NCI-H446 (cell line): ENCODE measurements around the gene TGFBR3L.
A peak's percentile ranks its signal among the peaks of the same experiment; 100 is the strongest.
"Not testable (repeated sequence)": the region's sequence is repeated elsewhere in the genome, so short reads cannot be mapped to it uniquely, and the experiment has no call there.

Experiments
- DNase-seq, 2 experiments: peaks; one replicate each; lab custom pipeline; 2025; lab: John Stamatoyannopoulos, UW

TGFBR3L gene

DNA sequence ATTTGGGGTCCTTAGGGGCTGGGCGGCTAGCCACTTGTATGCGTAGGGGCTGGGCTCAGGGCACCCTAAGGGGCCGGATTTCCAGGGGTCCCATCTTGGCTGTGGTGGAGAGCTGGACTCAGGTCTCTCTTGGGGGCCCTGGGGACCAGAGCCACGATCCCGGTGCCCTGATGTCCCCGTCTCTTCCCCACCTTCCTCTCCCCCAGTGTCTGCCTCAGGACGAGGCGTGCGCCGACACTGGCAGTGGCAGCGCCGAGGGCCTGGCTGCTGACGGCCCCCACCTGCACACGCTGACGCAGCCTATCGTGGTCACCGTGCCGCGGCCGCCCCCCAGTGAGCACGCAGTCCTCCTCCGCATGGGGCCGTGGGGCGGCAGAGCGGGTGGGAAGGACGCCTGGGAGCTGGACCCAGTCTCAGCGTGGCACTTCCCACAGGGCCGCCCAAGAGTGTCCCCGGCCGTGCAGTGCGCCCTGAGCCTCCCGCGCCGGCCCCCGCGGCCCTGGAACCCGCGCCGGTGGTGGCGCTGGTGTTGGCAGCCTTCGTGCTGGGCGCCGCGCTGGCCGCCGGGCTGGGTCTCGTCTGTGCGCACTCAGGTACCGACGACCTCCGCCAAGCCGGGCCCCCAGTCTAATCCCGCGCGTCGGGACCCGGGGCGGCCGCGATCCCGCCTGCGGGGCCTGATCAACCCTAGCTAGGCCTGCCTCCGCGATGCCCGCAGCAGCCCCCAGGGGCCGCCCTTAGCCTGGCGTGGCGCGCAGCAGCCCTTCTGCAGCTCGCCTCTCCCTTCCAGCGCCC lies 2.8 kb downstream of the TGFBR3L start:
- no peak for DNase-seq

DNA sequence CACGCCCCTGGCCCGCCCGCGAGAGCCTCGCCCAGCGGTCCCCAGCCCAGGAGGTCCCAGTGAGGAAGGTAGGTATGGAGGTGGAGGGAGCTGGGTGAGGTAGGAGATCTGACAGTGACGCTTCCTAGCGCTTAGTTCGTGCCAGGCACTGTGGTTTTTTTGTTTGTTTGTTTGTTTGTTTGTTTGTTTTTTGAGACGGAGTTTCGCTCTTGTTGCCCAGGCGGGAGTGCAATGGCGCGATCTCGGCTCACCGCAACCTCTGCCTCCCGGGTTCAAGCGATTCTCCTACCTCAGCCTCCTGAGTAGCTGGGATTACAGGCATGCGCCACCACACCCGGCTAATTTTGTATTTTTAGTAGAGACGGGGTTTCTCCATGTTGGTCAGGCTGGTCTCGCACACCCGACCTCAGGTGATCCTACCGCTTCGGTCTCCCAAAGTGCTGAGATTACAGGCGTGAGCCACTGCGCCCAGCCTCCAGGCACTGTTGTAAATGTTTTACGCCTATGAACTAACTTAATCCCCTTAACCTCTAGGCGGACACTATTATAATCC lies 3.5 kb downstream of the TGFBR3L start:
- not testable (repeated sequence) for DNase-seq

DNA sequence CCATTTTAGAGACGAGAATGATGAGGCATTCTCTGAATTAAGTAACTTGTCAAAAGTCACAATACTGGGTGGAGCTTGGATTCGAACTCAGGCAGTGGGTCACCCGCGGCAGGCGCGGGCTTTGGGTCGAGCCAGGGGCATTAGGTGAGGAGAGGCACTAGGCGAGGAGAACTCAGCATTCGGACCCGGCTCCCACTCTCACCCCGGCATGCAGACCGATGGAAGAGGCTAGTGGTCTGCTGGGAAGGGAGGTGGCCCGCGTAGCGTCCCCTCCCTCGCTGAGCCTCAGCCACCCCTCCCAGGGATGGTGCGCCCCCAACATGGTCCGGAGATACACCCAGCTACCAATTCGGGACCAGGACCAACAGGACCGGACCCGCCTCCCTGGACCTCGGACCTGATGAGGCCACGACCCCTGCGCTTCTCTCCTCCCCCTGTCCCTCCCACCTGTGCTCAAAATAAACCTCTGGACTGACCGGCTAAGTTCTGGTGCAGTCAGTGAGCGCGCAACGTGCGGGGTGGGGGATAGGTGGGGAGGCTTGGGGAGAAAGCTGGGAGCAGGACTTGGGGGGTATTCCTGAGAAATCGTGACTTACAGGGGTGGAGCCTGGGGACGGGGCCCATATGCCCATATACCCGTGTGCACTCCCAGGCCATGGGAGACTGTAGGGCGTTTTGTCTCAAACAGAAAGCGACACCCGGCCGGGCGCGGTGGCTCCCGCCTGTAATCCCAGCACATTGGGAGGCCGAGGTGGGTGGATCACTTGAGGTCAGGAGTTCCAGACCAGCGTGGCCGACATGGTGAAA lies 4.2 kb downstream of the TGFBR3L start:
- DNase-seq: no peak

DNA sequence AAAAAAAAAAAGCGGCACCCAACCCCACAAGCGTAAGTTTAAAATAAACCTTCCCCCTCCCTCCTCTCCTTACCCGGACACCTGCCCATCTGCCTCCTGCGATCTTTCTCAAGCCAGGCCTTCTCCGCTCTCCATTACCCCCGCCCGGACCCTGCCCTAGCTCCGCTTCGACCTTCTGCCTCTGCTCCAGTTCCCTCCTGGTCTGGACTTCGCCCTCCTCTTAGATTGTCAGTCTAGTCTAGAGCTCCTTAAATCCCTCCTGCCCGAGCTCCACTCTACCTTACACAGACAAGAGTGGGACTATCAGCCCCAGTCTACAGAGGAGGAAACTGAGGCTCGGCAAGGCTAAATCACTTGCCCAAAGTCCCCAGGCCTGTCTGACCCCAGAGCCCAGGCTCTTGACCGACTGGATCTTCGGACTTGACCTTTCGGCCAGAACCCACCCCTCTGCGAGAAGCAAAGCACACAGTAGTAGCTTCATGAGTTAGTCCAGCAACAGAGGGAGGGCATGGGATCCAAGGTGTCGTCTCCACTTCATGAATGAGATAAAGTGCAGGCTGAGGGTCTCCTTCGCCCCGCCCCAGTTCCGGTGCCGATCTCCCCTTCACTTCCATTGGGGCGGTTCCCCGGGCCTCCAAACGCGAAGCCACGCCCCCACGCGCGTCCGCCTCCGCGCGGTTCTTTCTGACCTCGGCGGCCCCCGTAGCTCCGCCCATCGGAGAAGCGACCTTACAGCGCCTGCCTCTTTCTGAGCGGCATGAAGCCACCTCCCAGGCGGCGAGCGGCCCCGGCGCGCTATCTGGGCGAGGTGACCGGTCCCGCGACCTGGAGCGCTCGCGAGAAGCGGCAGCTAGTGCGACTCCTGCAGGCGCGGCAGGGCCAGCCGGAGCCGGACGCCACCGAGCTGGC lies 5.2 kb downstream of the TGFBR3L start, which contains the start of gene SNAPC2:
Gene SNAPC2, plus strand, starts transcription at position 729 of the 909 bp plus-strand sequence. Its CDS starts 29 bp downstream, at position 758.
- peak; percentile 94 to 98 for DNase-seq

DNA sequence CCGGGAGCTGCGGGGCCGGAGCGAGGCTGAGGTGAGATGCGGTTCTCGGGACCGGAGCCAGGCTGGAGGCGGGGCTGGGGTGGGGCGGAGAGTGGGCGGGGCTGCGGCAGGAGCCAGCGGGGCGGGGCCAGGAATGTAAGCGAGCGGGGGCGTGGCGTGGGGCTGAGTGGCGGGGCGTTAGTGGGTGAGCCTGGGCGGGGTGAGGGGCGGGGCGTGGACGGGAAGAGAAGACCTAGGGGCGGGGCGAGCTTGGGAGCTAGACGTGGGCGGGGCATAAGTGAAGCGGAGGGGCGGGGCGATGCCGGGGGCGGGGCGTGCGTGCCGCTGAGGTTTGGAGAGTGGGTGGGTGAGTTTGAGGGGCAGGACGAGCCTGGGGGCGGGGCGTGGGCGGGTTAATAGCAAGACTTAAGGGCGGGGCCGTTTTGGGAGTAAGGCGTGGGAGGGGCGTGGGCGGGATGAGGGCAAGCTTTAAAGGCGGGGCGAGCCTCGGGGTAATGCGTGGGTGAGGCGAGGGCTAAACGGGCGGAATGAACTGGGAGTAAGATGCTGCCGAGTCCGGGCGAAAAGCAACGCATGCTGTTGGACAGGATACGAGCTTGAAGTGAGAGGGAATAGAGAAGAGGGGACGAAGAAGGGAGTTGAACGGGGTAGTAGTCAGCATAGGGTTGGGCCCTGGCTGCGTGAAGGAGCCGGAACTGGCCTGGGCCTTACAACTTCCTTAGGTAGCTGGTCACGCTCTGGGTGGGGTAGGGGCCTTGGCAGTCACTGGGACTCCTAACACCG lies 6.1 kb downstream of the TGFBR3L start:
- peak; percentile 96 to 99 for DNase-seq

DNA sequence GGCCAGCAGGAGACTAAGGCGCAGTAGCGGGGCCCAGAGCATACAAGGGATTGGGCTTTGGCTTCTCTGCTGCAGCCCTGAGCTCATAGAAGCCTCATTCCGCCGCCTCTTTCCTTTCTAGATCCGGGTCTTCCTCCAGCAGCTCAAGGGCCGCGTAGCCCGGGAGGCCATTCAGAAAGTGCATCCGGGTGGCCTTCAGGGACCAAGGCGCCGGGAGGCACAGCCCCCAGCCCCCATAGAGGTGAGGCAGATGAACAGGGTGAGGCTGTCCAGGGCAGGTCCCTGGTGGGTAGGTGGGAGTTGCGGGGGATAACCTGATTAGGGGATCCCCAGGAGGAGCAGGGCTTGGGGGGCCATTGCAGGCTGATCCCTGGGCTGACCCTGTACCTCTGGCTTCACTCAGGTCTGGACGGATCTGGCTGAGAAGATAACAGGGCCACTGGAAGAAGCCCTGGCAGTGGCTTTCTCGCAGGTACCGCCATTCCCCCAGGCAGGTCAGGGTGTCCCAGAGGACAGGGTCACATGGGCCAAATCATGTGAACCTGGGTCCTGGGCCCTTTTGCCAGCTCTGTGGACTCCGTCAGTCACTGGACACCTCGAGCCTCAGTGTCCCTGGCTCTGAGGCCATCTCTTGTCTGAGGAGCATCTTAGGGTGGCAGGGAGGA lies 6.8 kb downstream of the TGFBR3L start:
- DNase-seq: no peak

DNA sequence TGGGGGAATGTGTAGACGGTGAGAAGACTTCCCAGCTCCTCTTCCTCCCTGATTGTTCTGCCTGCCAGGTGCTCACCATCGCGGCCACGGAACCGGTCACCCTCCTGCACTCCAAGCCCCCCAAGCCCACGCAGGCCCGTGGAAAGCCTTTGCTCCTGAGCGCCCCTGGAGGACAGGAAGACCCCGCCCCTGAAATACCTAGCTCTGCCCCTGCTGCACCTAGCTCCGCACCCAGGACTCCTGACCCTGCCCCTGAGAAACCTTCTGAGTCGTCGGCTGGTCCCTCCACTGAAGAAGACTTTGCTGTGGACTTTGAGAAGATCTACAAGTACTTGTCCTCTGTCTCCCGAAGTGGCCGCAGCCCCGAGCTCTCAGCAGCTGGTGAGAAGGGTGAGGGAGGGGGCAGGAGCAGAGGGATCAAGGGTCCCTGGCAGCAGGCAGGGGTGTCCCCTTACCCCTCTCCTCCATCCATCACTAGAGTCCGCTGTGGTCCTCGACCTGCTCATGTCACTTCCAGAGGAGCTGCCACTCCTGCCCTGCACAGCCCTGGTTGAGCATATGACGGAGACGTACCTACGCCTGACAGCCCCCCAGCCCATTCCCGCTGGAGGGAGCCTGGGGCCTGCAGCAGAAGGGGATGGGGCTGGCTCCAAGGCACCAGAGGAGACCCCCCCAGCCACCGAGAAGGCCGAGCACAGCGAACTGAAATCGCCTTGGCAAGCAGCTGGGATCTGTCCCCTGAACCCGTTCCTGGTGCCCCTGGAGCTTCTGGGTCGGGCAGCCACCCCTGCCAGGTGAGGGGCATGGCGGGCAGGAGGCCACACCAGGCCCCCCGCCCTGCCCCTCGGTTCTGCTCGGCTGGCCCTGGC lies 7.6 kb downstream of the TGFBR3L start:
- DNase-seq: no peak

DNA sequence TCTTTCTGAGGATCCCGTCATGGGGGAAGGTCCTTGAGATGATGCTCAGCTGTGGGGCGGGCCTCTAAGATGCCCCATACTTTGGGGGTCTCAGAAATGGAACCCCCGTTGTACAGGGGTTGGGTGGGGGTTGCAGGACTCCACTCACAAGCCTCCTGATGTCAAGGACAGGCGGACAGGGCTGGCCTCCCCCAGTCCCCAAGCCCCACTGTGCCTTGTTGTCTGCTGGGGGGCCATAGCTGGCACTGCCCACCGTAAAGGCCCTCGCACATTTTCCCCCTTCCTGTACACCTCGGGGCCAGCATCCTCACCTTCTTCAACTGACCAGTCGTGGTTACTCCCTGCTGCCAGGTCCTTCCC lies 8.2 kb downstream of the TGFBR3L start:
- no peak for DNase-seq

DNA sequence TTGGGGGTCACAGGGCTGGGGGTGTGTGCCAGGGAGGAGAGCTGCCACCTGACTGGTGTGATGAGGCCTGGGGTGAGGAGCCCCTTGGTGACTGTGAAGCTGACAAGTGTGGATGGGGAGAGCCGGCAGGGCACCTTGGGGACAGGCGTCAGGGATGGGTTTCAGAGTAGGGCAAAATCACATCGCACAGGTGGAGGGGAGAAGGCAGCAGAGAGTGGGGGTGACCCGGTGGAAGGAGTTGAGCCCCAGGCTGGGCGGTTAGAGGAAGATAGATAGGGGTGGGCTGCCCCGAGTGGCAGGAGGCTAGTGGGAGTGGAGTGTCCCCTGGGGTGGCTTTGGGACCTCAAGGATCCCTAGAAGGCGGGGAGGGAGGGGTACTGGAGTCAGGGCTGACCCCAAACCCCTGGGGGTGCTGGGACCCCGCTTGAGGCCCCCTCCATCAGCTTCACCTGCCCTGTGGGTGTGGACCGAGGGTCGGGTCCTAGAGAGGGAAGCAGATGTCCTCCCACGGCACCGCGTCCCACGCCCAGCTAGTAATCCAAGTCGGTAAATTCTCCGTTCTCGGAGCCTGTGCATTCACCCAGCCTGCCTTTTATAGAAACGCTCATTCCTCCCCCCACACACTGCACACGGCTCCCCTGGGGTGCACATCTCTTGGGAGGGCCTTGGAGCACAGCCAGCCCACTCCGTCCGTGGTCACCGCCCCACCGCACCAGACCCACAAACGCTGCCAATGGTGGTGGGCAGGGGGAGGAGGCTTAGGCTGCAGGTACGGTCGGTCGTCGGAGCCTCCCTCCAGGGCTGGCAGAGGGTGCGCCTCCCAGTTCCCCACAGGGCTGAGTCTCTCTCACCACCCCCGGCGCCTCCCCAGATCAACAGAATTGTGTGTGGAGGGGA lies 8.9 kb downstream of the TGFBR3L start:
- DNase-seq: no peak

DNA sequence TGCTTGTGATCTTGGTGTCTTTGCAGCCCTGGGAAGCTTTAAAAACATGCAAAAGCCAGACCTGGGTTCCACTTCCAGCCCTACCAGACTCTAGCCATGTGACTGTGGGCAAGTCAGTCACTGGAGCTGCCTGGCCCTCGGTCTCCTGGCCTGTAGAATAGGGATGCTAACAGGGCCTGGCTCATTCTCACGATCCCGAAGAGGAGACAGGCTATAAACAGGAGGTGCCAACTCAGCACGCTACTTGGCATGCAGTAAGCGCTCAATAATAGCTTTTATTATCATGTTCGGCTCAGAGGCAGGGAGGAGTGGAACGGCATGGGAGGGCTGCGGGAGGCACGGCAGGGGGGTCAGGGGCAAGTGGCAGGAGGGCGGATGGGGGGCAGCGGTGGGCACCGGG lies 9.6 kb downstream of the TGFBR3L start:
- no peak for DNase-seq

DNA sequence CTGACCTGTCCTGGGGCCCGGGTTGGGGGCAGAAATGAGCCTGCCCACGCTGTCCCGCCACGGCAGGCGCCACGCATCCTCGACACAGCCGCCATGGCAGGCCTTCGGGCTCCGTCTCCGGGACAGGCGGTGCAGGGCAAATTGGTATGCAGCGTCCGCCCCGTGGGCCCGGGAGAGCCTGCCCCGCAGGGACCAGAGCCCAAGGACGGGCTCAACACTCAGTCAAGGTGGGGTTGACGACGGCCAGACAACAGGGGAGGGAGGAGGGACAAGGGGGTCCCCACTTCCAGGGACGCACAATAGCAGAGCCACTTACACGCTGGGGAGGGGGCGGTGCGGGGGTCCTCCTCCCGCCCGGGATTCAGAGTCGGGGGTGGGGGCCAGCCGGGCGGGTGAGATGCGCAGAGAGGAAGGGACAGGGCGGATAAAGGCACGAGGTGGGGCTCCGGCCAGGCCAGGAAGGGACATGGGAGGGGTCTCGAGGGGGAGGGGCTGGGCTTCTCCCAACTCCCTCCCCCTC lies 10.1 kb downstream of the TGFBR3L start:
- no peak for DNase-seq

DNA sequence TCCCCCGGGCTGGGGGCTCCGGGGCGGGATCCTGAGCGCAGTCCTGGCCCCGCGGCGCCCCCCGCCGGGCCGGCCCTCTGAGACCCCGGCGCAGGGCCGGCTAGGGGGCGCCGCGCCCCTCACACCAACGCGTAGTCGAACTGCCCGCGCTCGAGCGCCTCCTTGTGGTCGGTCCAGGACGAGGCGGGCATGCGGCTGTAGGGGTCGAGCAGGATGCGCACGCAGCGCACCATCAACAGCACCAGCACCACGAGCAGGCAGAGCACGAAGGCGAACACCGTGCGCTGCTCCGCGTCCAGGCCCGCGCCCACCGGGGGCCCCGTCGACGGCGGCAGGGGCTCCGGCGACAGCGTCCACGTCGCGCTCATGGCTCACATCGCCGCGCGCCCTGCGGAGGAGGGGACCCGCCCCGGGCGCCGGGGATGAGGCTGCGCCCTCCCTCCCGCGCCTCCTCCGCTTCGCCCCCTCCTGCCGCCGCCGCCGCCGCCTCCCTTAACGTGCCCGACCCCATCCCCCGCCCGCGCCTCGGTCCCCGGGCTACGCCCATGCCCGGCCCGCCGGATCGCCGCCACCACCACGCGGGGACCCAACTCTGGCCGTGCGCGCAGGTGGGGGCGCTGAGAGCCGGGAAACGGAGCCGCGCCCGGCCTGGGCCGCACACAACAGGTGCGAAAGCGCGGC lies 10.7 kb downstream of the TGFBR3L start:
- peak; percentile 81 to 90 for DNase-seq

DNA sequence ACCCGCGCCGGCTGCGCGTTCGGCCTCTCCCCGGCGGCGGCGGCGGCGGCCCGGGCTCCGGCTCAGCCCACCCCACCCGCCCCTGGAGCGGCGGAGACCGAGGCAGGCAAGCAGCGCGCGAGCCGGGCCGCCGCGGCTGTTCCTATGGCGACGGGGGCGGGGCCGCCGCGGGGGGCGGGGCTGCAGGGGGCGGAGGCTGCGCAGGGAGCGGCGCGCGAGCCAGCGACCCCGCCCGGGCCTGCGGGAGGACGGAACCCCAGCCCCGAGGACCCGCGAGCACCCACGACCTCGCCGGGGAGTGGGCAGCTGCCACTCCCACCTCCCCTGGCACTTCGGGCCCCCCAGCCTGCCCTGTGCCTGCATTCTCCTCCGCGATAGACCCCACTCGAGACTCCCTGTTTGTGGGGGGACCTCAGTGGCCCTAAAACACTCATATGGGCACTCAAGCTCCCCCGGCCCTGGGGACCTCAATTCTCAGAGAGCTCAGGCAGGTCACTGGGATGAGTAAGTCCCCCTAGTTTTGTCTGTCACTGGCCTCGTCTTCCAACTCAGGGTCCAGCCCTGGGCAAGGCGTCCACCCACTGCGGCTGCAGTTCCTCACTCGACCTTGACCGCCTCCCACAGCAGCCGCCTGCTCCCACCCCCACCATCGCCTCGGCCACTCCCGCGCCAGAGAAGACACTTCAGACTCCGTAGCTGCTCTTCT lies 11.5 kb downstream of the TGFBR3L start, which contains the start of gene CTXN1:
Gene CTXN1, minus strand, starts transcription at position 115 of the 706 bp plus-strand sequence. CDS start 597 bp downstream, outside the sequence.
- DNase-seq: peak in 1 of 2 experiments; percentile 82

DNA sequence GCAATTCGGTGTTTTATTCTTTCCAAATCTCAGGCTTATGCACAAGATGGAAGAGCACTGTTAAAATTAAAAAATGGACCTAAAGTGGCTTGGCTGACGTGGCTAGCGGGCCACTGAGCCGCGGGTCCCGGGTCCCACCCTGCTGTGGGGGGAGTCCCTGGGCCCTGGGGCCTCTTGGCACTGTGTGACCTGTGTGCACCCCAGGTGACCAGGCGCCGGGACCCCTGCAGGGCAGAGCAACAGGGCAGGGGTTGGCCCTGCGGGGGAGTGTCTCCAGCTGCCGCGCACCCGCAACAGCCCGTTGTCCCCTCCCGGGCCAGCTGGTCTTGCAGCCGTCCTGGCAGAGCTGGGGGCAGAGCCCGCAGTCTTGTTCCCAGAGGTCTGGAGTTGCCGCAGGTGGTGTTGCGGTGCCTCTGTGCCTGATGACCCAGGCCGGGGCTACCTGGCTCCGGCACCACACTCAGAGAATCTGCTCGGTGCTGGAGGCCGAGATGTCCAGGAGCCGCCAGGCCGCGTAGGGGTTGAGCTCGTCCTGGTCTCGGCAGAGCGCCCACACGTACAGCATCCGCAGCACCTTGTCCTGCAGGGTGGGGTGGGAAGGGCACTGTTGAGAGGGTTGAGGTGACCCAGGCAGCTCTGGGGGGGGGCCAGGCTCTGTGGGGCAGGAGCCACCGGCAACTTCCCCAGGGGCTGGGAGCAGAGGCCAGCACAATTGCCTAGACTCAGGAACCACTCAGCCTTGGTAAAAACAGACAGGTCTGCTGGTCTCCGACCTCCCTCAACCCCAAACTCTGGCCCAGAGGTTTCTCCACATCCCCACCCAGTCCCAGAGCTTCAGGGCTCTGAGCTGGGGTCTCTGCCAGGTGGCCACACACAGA lies 12.3 kb downstream of the TGFBR3L start:
- DNase-seq: no peak

DNA sequence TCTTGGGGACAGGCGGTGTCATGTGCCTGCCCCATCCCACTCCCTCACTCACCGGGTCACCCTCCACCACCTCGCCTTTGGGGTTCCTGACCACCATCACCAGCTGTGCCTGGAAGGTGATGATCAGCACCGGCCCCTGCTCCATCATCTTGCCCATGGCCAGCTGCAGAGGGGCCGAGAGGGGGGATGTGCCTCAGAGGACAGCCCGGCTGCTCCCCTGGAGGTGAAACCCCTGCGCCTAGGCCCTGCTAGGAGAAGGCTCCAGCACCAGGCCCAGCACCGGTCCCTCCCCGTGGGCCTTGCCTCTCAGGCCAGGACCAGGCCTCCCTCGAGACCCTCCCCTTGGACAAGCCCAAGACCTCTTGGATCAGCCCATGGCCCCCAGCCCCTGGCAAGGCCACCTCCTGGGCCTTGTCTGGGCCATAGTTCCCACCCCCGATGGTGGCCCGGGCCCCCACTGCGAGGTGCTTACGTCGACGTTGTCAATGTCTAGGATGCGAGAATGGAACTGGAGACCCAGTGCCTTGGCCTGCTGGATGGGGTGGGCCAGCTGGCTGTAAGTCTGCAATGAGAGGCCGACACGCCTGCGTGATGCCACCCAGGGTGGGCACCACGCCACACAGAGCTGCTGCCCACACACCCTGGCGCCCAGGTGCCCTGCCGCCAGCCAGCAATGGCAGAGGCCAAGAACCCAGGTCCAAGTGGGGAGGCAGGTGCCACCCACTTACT lies 13.1 kb downstream of the TGFBR3L start:
- no peak for DNase-seq
